Ishikawa (cell line): ENCODE measurements around the gene PRMT7.

Experiments
- CEBPB ChIP-seq: IDR thresholded peaks from 2 replicates; pipeline ENCODE4 v1.6.1; 2012
- CREB1 ChIP-seq: IDR thresholded peaks from 2 replicates; pipeline ENCODE4 v1.6.1; 2012; ENCODE audit warnings: low read depth
- EGR1 ChIP-seq: IDR thresholded peaks from 2 replicates; pipeline ENCODE4 v1.6.1; 2012
- EP300 ChIP-seq: IDR thresholded peaks from 2 replicates; pipeline ENCODE4 v1.6.1; 2012; ENCODE audit warnings: borderline replicate concordance
- FOXM1 ChIP-seq: IDR thresholded peaks from 2 replicates; pipeline ENCODE4 v1.6.1; 2012; ENCODE audit warnings: low read depth, borderline replicate concordance
- NFIC ChIP-seq: IDR thresholded peaks from 2 replicates; pipeline ENCODE4 v1.6.1; 2012
- RAD21 ChIP-seq: IDR thresholded peaks from 2 replicates; pipeline ENCODE4 v1.6.1; 2012; ENCODE audit warnings: low read depth
- TAF1 ChIP-seq: IDR thresholded peaks from 2 replicates; pipeline ENCODE4 v1.6.1; 2012; ENCODE audit warnings: low read depth, mild to moderate bottlenecking
- TCF12 ChIP-seq: IDR thresholded peaks from 2 replicates; pipeline ENCODE4 v1.6.1; 2012; ENCODE audit warnings: low read depth
- TEAD4 ChIP-seq: IDR thresholded peaks from 2 replicates; pipeline ENCODE4 v1.6.1; 2012
- YY1 ChIP-seq: IDR thresholded peaks from 2 replicates; pipeline ENCODE4 v1.6.1; 2012; ENCODE audit warnings: low read depth
- ZBTB7A ChIP-seq: IDR thresholded peaks from 2 replicates; pipeline ENCODE4 v1.6.1; 2012; ENCODE audit warnings: low read depth
- TF ChIP-seq, protein P1 (sequence below): IDR thresholded peaks from 2 replicates; pipeline ENCODE4 v1.6.1; 2012
- TF ChIP-seq, protein P2 (sequence below): IDR thresholded peaks from 2 replicates; pipeline ENCODE4 v1.6.1; 2012
- TF ChIP-seq, protein P3 (sequence below): IDR thresholded peaks from 2 replicates; pipeline ENCODE4 v1.6.1; 2012; ENCODE audit warnings: low read depth, mild to moderate bottlenecking

The PRMT7 gene

DNA sequence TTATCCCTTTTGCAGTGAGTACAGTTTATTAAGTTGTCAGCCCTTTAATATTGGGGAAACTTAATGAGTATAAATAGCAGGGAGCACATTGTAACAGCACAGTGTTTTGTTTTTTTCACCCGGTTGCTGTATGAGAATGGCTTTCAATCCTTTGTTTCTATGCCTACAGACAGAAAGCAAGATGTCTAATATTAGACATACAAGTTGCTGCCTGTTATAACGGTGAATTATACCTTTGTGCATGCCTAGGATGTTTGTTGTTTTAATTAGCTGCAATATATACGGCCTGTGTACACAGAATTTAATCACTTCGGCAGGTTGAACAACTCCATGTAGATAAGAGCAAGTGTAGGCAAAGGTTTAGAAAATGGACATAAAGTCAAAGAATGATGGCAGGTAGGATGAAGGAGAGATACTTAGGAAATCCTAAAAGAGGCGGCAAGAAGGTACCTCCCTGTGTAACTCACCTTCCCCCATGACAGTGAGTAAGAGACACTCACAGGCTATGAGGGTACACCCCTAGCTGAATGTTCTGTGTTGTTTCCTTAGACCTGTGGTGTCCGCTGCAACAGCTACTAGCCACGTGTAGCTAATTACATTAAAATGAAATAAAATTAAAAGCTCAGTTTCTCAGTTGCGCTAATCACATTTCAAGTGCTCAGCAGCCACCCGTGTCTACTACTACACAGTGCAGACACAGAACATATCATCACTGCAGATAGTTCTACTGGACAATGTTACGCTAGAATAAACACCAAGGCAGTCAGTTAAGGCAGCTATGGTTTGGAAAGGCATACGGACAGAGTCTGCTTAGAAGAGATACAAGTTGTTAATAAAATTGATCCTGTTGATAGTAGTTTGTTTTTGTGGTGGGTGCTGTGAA is 11.0 kb upstream of the PRMT7 start:
- TF ChIP-seq TEAD4 (no peak), CEBPB (no peak), YY1 (no peak), EP300 (no peak), FOXM1 (no peak), TAF1 (no peak), RAD21 (no peak)
- TF ChIP-seq, protein P1, sequence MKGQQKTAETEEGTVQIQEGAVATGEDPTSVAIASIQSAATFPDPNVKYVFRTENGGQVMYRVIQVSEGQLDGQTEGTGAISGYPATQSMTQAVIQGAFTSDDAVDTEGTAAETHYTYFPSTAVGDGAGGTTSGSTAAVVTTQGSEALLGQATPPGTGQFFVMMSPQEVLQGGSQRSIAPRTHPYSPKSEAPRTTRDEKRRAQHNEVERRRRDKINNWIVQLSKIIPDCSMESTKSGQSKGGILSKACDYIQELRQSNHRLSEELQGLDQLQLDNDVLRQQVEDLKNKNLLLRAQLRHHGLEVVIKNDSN = no peak
- TF ChIP-seq, protein P2, sequence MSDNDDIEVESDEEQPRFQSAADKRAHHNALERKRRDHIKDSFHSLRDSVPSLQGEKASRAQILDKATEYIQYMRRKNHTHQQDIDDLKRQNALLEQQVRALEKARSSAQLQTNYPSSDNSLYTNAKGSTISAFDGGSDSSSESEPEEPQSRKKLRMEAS = no peak

DNA sequence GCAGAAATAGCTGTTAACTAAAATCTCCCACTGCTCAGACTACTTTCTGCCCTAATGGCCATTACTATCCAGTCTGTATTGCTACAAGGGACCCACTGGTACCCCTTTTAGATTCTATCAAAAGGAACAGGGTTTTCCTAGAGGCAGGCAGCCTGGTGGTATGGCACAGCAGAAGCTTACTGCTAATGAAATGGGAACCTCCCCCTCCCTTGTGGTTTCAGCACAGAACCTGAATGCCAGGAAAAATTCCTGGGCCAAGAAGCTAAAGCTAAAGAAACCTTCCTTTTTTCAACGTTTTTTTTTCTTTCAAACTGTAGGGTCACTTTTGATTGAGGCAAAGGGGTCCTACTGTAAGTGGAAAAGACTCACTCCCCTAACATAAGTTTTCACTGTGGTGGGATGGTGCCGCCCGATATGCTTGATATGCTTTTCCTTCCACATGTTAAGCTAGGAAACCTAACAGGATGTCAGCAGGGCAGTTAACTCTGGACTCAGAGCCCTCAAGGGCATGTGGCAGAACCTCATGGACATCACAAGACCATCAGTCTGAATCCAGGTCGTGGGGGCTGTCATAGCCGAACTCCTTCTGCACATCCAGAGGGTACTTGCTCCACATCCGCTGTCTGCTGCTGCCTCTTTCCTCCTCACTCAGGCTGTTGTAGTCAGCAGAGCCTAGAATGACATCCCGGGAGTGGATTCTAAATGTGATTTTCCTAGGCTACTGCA is 9.9 kb upstream of the PRMT7 start:
- TF ChIP-seq, protein P3, sequence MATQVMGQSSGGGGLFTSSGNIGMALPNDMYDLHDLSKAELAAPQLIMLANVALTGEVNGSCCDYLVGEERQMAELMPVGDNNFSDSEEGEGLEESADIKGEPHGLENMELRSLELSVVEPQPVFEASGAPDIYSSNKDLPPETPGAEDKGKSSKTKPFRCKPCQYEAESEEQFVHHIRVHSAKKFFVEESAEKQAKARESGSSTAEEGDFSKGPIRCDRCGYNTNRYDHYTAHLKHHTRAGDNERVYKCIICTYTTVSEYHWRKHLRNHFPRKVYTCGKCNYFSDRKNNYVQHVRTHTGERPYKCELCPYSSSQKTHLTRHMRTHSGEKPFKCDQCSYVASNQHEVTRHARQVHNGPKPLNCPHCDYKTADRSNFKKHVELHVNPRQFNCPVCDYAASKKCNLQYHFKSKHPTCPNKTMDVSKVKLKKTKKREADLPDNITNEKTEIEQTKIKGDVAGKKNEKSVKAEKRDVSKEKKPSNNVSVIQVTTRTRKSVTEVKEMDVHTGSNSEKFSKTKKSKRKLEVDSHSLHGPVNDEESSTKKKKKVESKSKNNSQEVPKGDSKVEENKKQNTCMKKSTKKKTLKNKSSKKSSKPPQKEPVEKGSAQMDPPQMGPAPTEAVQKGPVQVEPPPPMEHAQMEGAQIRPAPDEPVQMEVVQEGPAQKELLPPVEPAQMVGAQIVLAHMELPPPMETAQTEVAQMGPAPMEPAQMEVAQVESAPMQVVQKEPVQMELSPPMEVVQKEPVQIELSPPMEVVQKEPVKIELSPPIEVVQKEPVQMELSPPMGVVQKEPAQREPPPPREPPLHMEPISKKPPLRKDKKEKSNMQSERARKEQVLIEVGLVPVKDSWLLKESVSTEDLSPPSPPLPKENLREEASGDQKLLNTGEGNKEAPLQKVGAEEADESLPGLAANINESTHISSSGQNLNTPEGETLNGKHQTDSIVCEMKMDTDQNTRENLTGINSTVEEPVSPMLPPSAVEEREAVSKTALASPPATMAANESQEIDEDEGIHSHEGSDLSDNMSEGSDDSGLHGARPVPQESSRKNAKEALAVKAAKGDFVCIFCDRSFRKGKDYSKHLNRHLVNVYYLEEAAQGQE = no peak
- TF ChIP-seq TAF1 (no peak), YY1 (no peak), RAD21 (no peak), CEBPB (no peak)
- TF ChIP-seq, protein P1 = no peak

DNA sequence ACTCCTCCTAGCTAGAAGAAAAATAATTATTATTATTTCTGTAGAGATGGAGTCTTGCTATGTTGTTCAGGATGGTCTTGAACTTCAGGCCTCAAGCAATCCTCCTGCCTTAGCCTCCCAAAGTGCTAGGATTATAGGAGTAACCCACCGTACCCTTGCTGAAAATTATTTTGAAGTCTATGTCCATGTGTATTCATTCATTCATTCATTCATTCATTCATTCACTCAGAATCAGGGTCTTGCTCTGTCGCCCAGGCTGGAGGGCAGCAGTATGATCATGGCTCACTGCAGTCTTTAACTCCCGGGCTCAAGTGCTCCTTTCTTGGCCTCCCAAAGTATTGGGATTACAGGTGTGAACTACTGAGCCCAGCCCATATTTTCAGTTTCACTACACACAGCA is 4.2 kb upstream of the PRMT7 start:
- TF ChIP-seq, protein P3 = no peak

DNA sequence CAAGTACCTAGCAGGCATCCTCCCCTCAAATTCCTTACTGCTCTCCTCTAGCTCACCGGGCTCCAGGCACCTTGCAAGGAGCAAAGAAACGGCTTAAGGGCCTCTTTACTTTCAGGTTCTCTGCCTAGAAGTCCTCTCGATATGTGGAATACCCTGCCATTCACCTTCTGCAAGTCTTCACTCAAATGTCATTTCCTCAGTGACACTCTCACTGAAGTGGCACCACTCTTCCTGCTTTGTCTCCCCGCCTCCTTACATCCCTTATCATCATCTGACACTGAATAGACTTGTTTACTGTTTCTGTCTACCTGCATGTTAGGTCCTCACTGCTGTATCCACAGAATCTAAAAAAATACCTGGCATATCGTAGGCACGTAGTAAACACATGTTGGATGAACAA is 1.0 kb upstream of the PRMT7 start:
- TF ChIP-seq NFIC = no peak
- no peak for TF ChIP-seq CREB1
- no peak for TF ChIP-seq EGR1
- TF ChIP-seq, protein P3 = no peak
- no peak for TF ChIP-seq TAF1
- TF ChIP-seq TCF12 = no peak
- TF ChIP-seq YY1 = no peak
- no peak for TF ChIP-seq RAD21

DNA sequence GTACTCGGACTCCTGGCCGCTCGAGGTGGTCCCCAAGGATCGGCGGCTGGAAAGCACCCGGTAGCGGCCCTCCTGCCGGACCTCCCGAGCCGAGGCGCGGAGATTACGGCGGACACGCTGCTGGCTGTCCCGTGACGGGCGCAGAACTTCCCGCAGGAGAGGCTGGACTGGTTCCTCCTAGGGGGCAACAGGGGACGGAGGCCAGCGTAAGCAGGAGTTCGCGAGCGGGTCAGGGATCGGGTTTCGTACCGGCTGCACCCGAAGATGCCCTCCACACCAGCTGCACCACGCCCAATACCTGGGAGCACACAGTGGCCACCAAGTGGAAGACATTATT is 414 bp upstream of the PRMT7 start:
- TF ChIP-seq TEAD4 (peak; percentile 3; the same call in 1 of the 2 replicates), ZBTB7A (no peak)

DNA sequence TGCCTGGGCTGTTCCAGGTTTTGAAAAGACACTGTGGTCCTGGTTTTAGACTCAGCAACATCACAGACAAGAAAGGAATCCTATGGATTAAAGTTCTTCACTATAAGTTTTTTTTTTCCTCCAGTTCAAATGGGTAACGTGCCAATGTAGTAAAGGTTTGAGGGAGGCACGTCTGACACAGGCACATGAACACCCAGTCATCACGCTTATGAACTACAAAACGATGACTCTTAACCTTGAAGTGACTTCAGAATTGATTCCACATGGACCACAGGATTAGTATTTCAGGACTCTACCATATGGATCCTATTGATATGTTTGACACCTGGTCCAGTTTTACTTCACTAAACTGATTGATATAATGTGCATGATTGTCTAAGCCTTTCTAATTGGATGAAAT is 2.3 kb downstream of the PRMT7 start:
- TF ChIP-seq TCF12 (no peak), NFIC (no peak), CEBPB (no peak)
